HepG2 (cell line): ENCODE results near the gene SIRPA. TPM values are rescaled to one million over a fixed set of nuclear protein-coding genes. Genes with fewer than 3 reads are reported as not detected.
A peak's percentile ranks its signal among the peaks of the same experiment; 100 is the strongest.

ENCODE experiments used
- ATAC-seq: fragments of 200-7000 bp; cut with Tn5 transposase; 3 replicates; pipeline ENCODE4 v1.9.1; 2020; ENCODE audit warnings: mild to moderate bottlenecking, moderate library complexity
- BruUV-seq: library from RNA; stranded (reverse); fragments of 400-500 nt; replicated peaks from 2 replicates; lab custom pipeline; 2021; lab: Mats Ljungman, UMichigan
- CTCF ChIA-PET: fragments of 300-600 bp; formaldehyde crosslinking; extraction: SDS; loops from one replicate; lab custom pipeline; 2021; ENCODE audit warnings: low total read pairs, inconsistent platforms, low intra/inter-chr PET ratio; lab: Yijun Ruan, JAX
- POLR2A ChIA-PET: fragments of 350-600 bp; sonication (Branson Sonifier 250); formaldehyde crosslinking; loops from one replicate; lab custom pipeline; 2020; ENCODE audit warnings: antibody characterized with exemption, inconsistent platforms; lab: Yijun Ruan, JAX
- DNase-seq: peaks from one replicate; pipeline ENCODE4 v3.0.0-alpha.2; 2015; ENCODE audit warnings: low spot score
- FAIRE-seq: peaks from 3 replicates; lab custom pipeline; 2011; peaks lifted over from hg19 to GRCh38; lab: Jason Lieb, UNC
- H2AFZ ChIP-seq: one replicate; pipeline ENCODE4 v1.6.1; 2011; ENCODE audit warnings: low read length, inconsistent platforms
- H3K27ac ChIP-seq: fragments of 300-600 bp; 3 replicates; pipeline ENCODE4 v1.8.0; 2011; ENCODE audit warnings: mixed run types, mild to moderate bottlenecking, mixed read lengths, low read length, inconsistent platforms; ENCODE audit not compliant: insufficient read depth; ENCODE audit errors: extremely low read length
- H3K27me3 ChIP-seq, 2 experiments: fragments of 200-600 bp in 1 of 2; 2 replicates in 1 of 2; 3 replicates in 1 of 2; pipeline versions ENCODE4 v1.6.0 to v1.8.0; 2011; ENCODE audit warnings: low read length in 2 of 2, mild to moderate bottlenecking in 2 of 2, moderate library complexity in 2 of 2, inconsistent platforms in 1 of 2; ENCODE audit not compliant: insufficient read depth in 2 of 2, control insufficient read depth in 1 of 2
- H3K36me3 ChIP-seq, 2 experiments: fragments of 200-600 bp in 1 of 2; replicated peaks in 1 of 2; 2 replicates in 1 of 2; 3 replicates in 1 of 2; pipeline versions ENCODE4 v1.5.1 to v1.8.0; 2011; ENCODE audit warnings: low read length in 2 of 2, inconsistent platforms in 1 of 2; ENCODE audit not compliant: insufficient read depth in 2 of 2, control insufficient read depth in 1 of 2
- H3K4me1 ChIP-seq: 2 replicates; pipeline ENCODE4 v1.5.1; 2012; ENCODE audit warnings: low read length, inconsistent platforms; ENCODE audit not compliant: insufficient read depth
- H3K4me2 ChIP-seq: 2 replicates; pipeline ENCODE4 v1.6.0; 2011; ENCODE audit warnings: low read depth, low read length, inconsistent platforms
- H3K4me3 ChIP-seq, 3 experiments: fragments of 200-600 bp in 1 of 3; sonication (generic), shearing (Covaris generic) in 1 of 3; replicated peaks in 1 of 3; 2 replicates each; pipeline ENCODE4 v1.5.1; 2011 to 2016; ENCODE audit warnings: low read length in 3 of 3, inconsistent platforms in 2 of 3, low read depth in 2 of 3, mild to moderate bottlenecking in 2 of 3, control low read depth in 1 of 3, mixed read lengths in 1 of 3; ENCODE audit not compliant: insufficient read depth in 1 of 3
- H3K79me2 ChIP-seq: one replicate; pipeline ENCODE4 v1.6.1; 2011; ENCODE audit warnings: low read length, inconsistent platforms; ENCODE audit not compliant: insufficient read depth
- H3K9ac ChIP-seq: 2 replicates; pipeline ENCODE4 v1.6.0; 2011; ENCODE audit warnings: mild to moderate bottlenecking, low read depth, low read length, inconsistent platforms; ENCODE audit not compliant: insufficient read depth
- H3K9me3 ChIP-seq: 2 replicates; pipeline ENCODE4 v1.5.1; 2012; ENCODE audit warnings: mild to moderate bottlenecking, low read length
- H4K20me1 ChIP-seq: 2 replicates; pipeline ENCODE4 v1.6.0; 2011; ENCODE audit warnings: inconsistent platforms, mild to moderate bottlenecking, low read length, moderate library complexity; ENCODE audit not compliant: insufficient read depth
- MAFK ChIP-seq, 2 experiments: IDR thresholded peaks in 1 of 2; conservative IDR thresholded peaks in 1 of 2; 2 replicates each; pipeline ENCODE4 v1.6.1; 2011; ENCODE audit warnings: improper control_type of control experiment in 2 of 2, low read length in 2 of 2
- MYC ChIP-seq: sonication (generic); formaldehyde crosslinking; IDR thresholded peaks from 2 replicates; pipeline ENCODE4 v1.9.0; 2021; ENCODE audit warnings: missing genetic modification reagents, borderline replicate concordance
- SCMH1 ChIP-seq: sonication (generic); formaldehyde crosslinking; IDR thresholded peaks from 2 replicates; pipeline ENCODE4 v1.9.0; 2021; ENCODE audit warnings: missing genetic modification reagents, mild to moderate bottlenecking, borderline replicate concordance
- ZNF17 ChIP-seq: sonication (generic); formaldehyde crosslinking; IDR thresholded peaks from 2 replicates; pipeline ENCODE4 v1.5.0; 2020; ENCODE audit warnings: mild to moderate bottlenecking, missing genetic modification reagents
- WGBS: methylation state at CpG from one replicate; pipeline ENCODE4 v1.1.6; 2017; ENCODE audit warnings: low lambda C conversion rate; 5-methylcytosine and 5-hydroxymethylcytosine counted together
- in situ Hi-C: cut with HindIII; loops from 2 replicates; pipeline ENCODE4 v1.10.0; 2017; ENCODE audit warnings: low pct_unique_long_range_greater_than_20kb; ENCODE audit not compliant: extremely low pct_ligation_motif_present
- intact Hi-C: fragments of 100-400 bp; cut with micrococcal nuclease; formaldehyde crosslinking; loops from one replicate; pipeline ENCODE4 v1.10.0; 2022; ENCODE audit not compliant: unreplicated experiment
- polyA plus RNA-seq, 8 experiments: library from polyadenylated mRNA; depleted of rRNA in 3 of 8; stranded (reverse) in 7 of 8; unstranded in 1 of 8; fragments of >200 nt; fragmentation: Illumina TruSeq in 4 of 8; extraction: Trizol in 4 of 8; gene quantifications; 2 replicates each; pipeline versions ENCODE4 v1.2.1 to v1.2.3, GENCODE V29; 2011 to 2016; ENCODE audit warnings: low read depth in 4 of 8, missing spikeins in 1 of 8, mixed read lengths in 1 of 8; ENCODE audit not compliant: insufficient read depth in 1 of 8
- total RNA-seq, 5 experiments: library from RNA; depleted of rRNA; stranded (reverse); fragments of >200 nt; fragmentation: Illumina TruSeq; extraction: Trizol; gene quantifications; 2 replicates each; pipeline ENCODE4 v1.2.3, GENCODE V29; 2016; ENCODE audit warnings: low read depth in 1 of 5
- TF ChIP-seq, protein P1 (sequence below): IDR thresholded peaks from 2 replicates; pipeline ENCODE4 v1.6.1; 2016; ENCODE audit warnings: low read depth, control low read depth
- TF ChIP-seq, protein P2 (sequence below): sonication (generic); formaldehyde crosslinking; IDR thresholded peaks from 2 replicates; pipeline ENCODE4 v1.4.0; 2020; ENCODE audit warnings: low read depth, mild to moderate bottlenecking, missing genetic modification reagents

Gene SIRPA
- total and polyA plus RNA-seq, 2 of the 13 experiments (the other 11 are each of a cell fraction or from before 2014, with no cell fraction given): 7.2 to 17.6 TPM

- in situ Hi-C loops (no loop called here), intact Hi-C loops (no loop called here)
- no peaks in the 10 kb centered on the region for H3K79me2 ChIP-seq
- 32% methylated on average over 10 of the region's 11 CpGs for WGBS
- no peak for ATAC-seq
- no peak for TF ChIP-seq MYC (CRISPR knock-in tag)
- TF ChIP-seq, protein P1, sequence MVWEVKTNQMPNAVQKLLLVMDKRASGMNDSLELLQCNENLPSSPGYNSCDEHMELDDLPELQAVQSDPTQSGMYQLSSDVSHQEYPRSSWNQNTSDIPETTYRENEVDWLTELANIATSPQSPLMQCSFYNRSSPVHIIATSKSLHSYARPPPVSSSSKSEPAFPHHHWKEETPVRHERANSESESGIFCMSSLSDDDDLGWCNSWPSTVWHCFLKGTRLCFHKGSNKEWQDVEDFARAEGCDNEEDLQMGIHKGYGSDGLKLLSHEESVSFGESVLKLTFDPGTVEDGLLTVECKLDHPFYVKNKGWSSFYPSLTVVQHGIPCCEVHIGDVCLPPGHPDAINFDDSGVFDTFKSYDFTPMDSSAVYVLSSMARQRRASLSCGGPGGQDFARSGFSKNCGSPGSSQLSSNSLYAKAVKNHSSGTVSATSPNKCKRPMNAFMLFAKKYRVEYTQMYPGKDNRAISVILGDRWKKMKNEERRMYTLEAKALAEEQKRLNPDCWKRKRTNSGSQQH (CRISPR knock-in tag): no peak
- TF ChIP-seq, protein P2, sequence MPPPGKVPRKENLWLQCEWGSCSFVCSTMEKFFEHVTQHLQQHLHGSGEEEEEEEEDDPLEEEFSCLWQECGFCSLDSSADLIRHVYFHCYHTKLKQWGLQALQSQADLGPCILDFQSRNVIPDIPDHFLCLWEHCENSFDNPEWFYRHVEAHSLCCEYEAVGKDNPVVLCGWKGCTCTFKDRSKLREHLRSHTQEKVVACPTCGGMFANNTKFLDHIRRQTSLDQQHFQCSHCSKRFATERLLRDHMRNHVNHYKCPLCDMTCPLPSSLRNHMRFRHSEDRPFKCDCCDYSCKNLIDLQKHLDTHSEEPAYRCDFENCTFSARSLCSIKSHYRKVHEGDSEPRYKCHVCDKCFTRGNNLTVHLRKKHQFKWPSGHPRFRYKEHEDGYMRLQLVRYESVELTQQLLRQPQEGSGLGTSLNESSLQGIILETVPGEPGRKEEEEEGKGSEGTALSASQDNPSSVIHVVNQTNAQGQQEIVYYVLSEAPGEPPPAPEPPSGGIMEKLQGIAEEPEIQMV (CRISPR knock-in tag): no peak
- no peak for TF ChIP-seq SCMH1
- TF ChIP-seq ZNF17 (CRISPR knock-in tag): no peak
- TF ChIP-seq MAFK (conservative IDR thresholded peaks at IDR 0.05 in 1 of 2, IDR thresholded peaks at IDR 0.05 in 1 of 2; ENCODE audit: low read length in 2 of 2): peak; percentile 20 to 35; a peak in 1 of 4 replicates
- DNase-seq: no peak
- FAIRE-seq: no peak
- H3K4me2 ChIP-seq: no peak overlapping the region
- H3K4me1 ChIP-seq: peaks cover 9% of the 10 kb centered on the region
- H3K4me3 ChIP-seq: no peak overlapping the region
- BruUV-seq: no TSS peak
- no peak overlapping the region for H3K9ac ChIP-seq
- POLR2A ChIA-PET: no interaction called here
- H3K27me3 ChIP-seq: peaks cover 1 to 23% of the 10 kb centered on the region in 2 experiments; a peak in 4 of 5 replicates
- H3K36me3 ChIP-seq: no peaks in the 10 kb centered on the region
- no peaks in the 10 kb centered on the region for H4K20me1 ChIP-seq
- CTCF ChIA-PET: no interaction called here
- no peak overlapping the region for H2AFZ ChIP-seq
- no peak overlapping the region for H3K27ac ChIP-seq
- no peaks in the 10 kb centered on the region for H3K9me3 ChIP-seq
Observed at GRCh38 chr20:1951436-1952115, 56.4 kb downstream of the SIRPA start.
